Activated T-cell treated with anti-CD3 and anti-CD28 coated beads, Interleukin-2, amount 50 U/mL, for 72 hours (primary cell): ENCODE results near the gene SETBP1. TPM values are rescaled to one million over a fixed set of nuclear protein-coding genes. Genes with fewer than 3 reads are reported as not detected.

ENCODE experiments used
- ATAC-seq, 2 donors: fragments of 150-1000 bp; cut with Tn5 transposase; replicated peaks in 1 of 2; 2 replicates each; pipeline ENCODE4 v1.10.0; 2021; ENCODE audit warnings: moderate library complexity in 2 of 2, mild to moderate bottlenecking in 1 of 2
- DNase-seq, 2 donors: peaks; one replicate each; pipeline ENCODE4 v3.0.0; 2021 to 2022; ENCODE audit warnings: mixed read lengths in 1 of 2
- H3K27ac Mint-ChIP-seq: one replicate; pipeline ENCODE4 v1.8.0; 2022; ENCODE audit warnings: mild to moderate bottlenecking, moderate library complexity, mixed read lengths
- H3K27me3 Mint-ChIP-seq: one replicate; pipeline ENCODE4 v1.8.0; 2022; ENCODE audit warnings: low read depth, mixed read lengths
- H3K36me3 Mint-ChIP-seq, 2 donors: one replicate each; pipeline ENCODE4 v1.8.0; 2022; ENCODE audit warnings: mixed read lengths in 2 of 2, mild to moderate bottlenecking in 1 of 2; ENCODE audit not compliant: insufficient read depth in 2 of 2
- H3K4me1 Mint-ChIP-seq: one replicate; pipeline ENCODE4 v1.8.0; 2022; ENCODE audit warnings: low read depth, mixed read lengths
- H3K4me3 Mint-ChIP-seq, 2 donors: one replicate each; pipeline ENCODE4 v1.8.0; 2022; ENCODE audit warnings: mild to moderate bottlenecking in 2 of 2, mixed read lengths in 2 of 2, moderate library complexity in 2 of 2
- H3K9me3 Mint-ChIP-seq, 2 donors: one replicate each; pipeline ENCODE4 v1.8.0; 2022; ENCODE audit warnings: mixed read lengths in 2 of 2
- total RNA-seq, 2 donors: library from RNA; stranded (reverse); gene quantifications; one replicate each; pipeline ENCODE4 v1.2.3, GENCODE V29; 2022

The SETBP1 gene
- total RNA-seq, 2 donors from 2014 or later: 3.8 to 13.8 TPM

DNA sequence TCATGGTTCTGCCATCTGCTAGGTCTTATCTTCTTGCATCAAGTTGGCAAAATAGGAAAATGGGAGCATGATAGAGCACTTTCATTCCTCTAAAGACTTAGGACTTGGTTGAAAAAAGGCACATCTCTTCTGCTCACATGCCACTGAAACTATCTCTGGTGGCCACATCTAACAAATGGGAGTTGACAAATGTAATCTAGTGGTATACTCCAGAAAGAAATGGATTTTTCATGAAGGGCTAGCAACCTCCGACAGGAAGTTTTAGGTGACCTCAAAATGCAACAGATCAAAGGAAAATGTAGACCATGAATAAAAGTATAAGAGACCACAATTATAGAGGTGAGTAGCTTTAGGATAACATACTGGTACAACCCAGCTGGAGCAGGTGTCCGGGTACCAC, 224.1 kb downstream of the SETBP1 start:
- peaks cover 21% of the 10 kb centered on the region for H3K4me1 Mint-ChIP-seq
- peaks cover 1 to 3% of the 10 kb centered on the region in 2 donors for H3K9me3 Mint-ChIP-seq
- ATAC-seq (no peak), DNase-seq (no peak)
- peaks cover 22% of the 10 kb centered on the region for H3K27me3 Mint-ChIP-seq
- H3K27ac Mint-ChIP-seq: no peak overlapping the region
- H3K36me3 Mint-ChIP-seq: peaks cover 0 to 3% of the 10 kb centered on the region in 2 donors
- no peak overlapping the region for H3K4me3 Mint-ChIP-seq

DNA sequence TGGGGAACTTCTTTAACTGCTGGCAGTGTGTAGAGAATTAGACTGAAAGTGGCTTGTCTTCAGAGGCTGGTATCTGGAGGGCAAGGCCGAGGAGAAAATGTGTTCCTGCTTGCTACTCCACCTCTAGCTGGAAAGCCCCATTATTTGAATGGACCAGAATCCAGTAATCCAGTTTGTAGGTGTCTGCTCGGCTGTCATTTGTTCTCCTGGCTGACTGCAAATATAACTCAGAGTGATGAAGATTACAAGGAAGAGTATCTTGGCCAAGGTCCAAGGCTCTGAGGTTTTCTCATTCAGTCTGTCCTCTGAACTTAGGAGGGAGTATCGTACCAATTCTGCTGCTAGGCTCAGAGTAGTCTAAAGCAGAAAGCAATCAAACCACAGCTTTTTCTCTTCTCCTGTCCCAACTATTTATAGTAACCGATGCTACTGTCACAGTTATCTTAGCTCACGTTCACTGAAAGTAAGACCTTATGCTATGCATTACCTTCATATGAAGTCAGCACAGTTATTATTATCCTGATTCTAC, 228.6 kb downstream of the SETBP1 start:
- peak in 1 of 2 donors; percentile 33 for ATAC-seq
- Mint-ChIP-seq H3K27ac (no peak overlapping the region), H3K27me3 (peaks cover 42% of the 10 kb centered on the region), H3K36me3 (peaks cover 0 to 3% of the 10 kb centered on the region in 2 donors), H3K4me1 (peaks cover 23% of the 10 kb centered on the region), H3K9me3 (peaks cover 1 to 3% of the 10 kb centered on the region in 2 donors), H3K4me3 (peak overlapping the region in 1 of 2 donors; percentile 9)
- DNase-seq: no peak

DNA sequence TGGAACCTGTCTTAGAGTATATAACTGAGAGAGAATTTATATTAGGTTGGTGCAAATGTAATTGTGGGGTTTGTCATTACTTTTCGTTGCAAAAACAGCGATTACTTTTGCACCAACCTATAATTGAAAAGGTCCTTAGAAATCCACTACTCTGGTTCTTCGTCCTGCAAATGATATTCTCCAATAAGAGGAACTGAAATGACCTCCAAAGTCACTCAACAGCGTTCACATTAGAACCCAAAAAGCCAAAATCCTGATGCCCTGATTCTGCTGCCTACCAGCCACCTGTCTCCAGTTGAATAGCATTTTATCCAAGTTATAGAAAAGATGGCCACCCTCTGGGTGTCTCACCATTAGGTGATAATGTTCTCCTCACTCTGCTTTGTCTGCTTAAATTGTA, 230.6 kb downstream of the SETBP1 start:
- DNase-seq (no peak), ATAC-seq (no peak)
- Mint-ChIP-seq H3K4me1 (peaks cover 19% of the 10 kb centered on the region), H3K27me3 (peaks cover 44% of the 10 kb centered on the region), H3K4me3 (no peak overlapping the region), H3K27ac (no peak overlapping the region), H3K36me3 (peaks cover 0 to 3% of the 10 kb centered on the region in 2 donors), H3K9me3 (peaks cover 0 to 1% of the 10 kb centered on the region in 2 donors)

DNA sequence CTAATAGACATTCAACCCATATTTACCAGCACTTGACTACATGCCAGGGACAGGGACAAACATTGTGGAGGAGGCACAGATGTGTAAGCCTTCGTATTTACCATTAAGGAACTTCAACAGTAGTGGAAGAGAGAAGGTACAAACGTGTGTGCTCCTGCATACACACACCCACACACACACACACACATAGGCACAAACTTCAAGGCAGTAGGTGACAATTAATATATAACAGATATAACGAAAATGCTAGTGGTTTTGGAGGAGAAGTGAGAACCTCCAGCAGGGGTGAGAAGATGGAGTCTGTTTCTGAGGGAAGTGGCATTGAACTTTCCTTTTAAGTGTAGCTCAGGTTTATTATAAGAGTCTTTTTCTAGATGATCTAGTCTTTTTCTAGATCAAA, 231.1 kb downstream of the SETBP1 start:
- ATAC-seq: no peak
- Mint-ChIP-seq H3K27me3 (peaks cover 49% of the 10 kb centered on the region), H3K27ac (no peak overlapping the region), H3K4me1 (peaks cover 19% of the 10 kb centered on the region), H3K9me3 (peaks cover 0 to 1% of the 10 kb centered on the region in 2 donors), H3K4me3 (no peak overlapping the region), H3K36me3 (peaks cover 0 to 3% of the 10 kb centered on the region in 2 donors)
- DNase-seq: no peak

DNA sequence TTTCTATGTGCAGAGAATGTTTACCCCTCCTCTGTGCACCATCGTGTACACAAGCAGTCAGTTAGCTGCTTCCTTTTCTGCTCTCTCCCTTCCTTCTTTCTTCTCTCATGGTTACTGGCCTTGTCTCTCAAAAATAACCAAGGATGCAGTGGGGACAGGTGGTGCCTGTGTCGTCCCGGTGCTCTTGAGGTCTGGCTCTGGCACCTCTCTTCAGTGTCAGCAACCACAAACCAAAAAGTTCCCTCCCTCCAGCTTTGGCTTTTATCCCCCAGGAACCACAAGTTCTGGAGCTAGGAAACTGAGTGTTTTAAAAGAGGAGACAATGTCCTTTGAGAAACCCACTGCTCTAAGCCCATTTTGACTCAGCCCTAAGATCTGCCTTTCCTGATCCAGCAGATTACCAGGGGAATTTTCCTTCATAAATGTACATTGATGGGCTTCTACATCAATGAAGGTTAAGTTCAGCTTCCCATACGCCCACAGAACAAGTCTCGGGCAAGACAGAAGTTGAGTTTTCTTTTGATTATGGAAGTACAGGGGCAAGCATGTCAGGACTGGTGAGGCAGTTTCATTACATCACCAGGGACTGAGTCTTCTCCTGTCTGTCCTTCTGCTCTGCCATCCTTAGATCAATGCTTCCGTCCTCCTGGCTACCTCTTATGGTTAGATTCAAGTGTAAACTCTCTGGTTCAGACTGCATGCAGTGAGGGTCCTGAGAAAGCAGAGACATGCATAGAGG, 232.2 kb downstream of the SETBP1 start:
- Mint-ChIP-seq H3K4me3 (no peak overlapping the region), H3K36me3 (peaks cover 0 to 3% of the 10 kb centered on the region in 2 donors), H3K27ac (no peak overlapping the region), H3K27me3 (peaks cover 59% of the 10 kb centered on the region), H3K9me3 (peaks cover 0 to 1% of the 10 kb centered on the region in 2 donors), H3K4me1 (peaks cover 19% of the 10 kb centered on the region)
- ATAC-seq (no peak), DNase-seq (no peak)

DNA sequence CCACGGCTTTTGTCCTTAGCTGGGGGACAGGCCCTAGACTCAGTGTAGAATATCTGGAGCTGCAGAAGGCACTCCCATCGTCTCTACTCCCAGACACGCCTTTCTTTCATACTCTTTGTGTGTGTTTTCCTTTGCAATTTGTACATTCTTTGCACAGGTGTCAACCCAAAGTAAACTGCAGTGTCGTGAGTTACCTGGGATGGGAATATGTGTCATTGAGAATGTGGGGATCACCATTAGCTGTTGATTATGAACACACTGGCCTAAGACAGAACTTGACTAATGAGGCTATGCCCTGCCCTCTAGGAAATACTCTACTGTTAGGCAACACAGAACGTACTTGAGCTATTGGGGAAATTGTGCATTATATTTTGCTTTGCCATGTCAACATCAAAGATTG, 233.3 kb downstream of the SETBP1 start:
- Mint-ChIP-seq H3K9me3 (no peaks in the 10 kb centered on the region), H3K27ac (no peak overlapping the region), H3K4me3 (no peak overlapping the region), H3K4me1 (peaks cover 15% of the 10 kb centered on the region), H3K27me3 (peaks cover 59% of the 10 kb centered on the region), H3K36me3 (no peaks in the 10 kb centered on the region)
- DNase-seq (no peak), ATAC-seq (no peak)

DNA sequence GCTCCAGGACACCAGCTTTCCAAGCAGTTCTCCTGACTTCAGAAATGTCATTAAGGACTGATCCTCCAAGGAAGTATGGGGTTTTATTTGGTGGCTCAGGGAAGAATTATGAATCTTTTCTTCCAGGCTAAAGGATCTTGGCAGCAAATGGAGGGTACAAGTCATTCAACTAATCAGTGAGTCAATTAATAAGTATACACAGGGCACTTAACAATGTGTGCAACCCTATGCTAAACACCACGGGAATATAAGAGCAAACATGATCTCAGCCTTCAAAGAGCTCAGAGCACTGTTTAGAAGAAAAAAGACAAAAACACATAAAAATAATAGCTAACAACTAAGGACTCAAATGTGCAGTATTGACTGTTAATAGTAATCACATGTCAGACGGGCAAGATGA, 234.5 kb downstream of the SETBP1 start:
- Mint-ChIP-seq H3K27me3 (peaks cover 56% of the 10 kb centered on the region), H3K27ac (no peak overlapping the region), H3K36me3 (no peaks in the 10 kb centered on the region), H3K9me3 (no peaks in the 10 kb centered on the region), H3K4me1 (peaks cover 6% of the 10 kb centered on the region), H3K4me3 (no peak overlapping the region)
- DNase-seq (no peak), ATAC-seq (no peak)

DNA sequence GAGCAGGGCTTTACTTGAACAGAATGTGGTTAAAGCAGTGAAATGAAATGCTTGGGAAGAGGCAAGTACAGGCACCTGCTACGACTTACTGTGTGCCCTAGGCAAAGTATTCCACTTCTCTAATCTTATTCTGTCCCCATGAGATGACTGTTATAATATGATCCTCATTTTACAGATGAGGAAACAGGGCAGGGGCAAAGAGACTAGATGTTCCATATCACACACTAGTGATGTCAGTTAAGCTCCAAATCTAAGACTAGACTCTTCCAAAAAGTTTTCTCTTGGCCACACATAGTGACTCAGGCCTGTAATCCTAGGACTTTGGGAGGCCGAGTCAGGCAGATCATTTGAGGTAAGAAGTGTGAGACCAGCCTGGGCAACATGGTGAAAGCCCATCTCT, 235.0 kb downstream of the SETBP1 start:
- Mint-ChIP-seq H3K36me3 (no peaks in the 10 kb centered on the region), H3K27ac (no peak overlapping the region), H3K4me1 (peaks cover 6% of the 10 kb centered on the region), H3K27me3 (peaks cover 52% of the 10 kb centered on the region), H3K4me3 (no peak overlapping the region), H3K9me3 (no peaks in the 10 kb centered on the region)
- ATAC-seq (no peak), DNase-seq (no peak)

DNA sequence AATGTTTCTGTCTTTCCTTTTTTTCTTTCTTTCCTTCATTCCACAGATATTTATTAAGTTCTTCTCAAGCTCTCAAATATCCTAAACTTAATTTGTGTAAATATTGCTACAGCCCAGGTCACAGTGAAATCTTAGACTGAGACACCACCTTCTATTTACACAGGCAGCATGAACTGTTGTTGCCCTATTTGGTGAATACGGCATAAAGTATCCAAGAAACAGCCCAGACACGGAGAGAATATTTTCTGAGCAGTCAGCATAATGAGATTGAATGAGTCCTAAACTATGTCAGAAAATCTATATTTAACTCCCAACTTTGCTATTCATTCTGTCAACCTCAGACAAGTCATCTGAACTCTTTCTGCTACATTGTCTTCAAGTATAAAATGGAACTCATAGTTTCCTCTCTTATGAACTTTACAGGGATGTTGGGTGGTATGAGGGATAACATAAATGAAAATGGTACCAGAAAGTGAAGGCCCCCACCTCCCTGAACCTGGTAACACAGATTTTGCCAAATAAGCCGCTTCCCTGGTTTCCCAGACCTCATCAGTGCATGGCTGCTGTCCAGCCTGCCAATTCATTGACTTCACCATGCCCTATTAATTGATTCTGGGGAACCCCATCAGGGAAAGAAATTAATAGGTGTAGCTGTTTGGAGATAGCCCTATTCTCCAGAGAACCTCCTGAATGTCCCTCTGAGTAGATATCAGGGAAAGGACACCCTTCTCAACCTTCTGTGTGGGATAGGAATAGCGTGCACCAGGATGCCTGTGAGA, 235.9 kb downstream of the SETBP1 start:
- Mint-ChIP-seq H3K4me3 (no peak overlapping the region), H3K27ac (no peak overlapping the region), H3K4me1 (peaks cover 2% of the 10 kb centered on the region), H3K27me3 (peaks cover 47% of the 10 kb centered on the region), H3K9me3 (no peaks in the 10 kb centered on the region), H3K36me3 (no peaks in the 10 kb centered on the region)
- DNase-seq (no peak), ATAC-seq (no peak)

DNA sequence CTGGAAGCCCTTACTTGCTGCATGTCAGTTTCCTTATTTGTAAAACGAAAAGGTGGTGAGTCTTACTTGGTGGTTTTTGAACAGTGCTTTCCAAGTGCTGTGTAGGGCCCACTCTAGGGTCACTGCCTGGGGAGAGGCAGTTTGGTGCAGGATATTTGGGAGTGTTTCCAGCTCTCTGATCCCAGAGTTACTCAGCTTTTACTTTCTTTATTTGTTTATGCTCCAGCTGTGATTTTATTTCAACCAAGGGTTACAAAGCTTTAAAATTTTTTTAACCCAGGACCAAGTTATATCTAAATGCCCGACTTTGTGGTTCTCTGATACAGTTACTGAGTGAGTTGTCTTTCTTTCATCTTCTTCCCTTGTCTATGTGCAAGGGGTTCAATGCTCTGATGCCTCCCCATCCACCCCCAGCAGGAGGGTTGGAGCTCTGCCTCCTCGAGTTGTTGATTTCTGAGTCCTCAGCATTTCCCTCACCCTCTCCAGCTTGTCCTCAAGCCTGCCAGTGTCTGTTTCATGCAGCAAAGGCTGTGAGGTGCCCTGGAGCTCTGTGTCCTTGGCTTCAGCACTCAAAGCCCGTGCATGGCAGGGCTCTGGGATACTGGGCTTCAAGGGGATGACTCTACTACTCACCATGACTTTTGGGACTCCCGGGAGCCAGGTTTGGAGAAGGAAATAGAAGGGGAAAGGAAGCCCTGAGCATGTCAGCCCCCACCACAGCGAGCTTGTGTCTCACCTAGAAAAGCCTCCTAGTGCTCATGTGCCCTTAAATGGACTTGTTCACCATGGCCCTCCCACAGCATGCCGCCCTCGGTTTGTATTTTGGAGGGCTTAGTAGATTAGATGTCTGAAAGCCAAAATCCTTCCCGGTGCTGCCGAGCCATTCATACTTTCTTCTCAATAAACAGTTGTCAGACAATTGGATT, 236.8 kb downstream of the SETBP1 start:
- Mint-ChIP-seq H3K36me3 (no peaks in the 10 kb centered on the region), H3K9me3 (no peaks in the 10 kb centered on the region), H3K4me1 (no peaks in the 10 kb centered on the region), H3K27ac (no peak overlapping the region), H3K4me3 (no peak overlapping the region), H3K27me3 (peaks cover 40% of the 10 kb centered on the region)
- no peak for ATAC-seq
- DNase-seq: no peak

DNA sequence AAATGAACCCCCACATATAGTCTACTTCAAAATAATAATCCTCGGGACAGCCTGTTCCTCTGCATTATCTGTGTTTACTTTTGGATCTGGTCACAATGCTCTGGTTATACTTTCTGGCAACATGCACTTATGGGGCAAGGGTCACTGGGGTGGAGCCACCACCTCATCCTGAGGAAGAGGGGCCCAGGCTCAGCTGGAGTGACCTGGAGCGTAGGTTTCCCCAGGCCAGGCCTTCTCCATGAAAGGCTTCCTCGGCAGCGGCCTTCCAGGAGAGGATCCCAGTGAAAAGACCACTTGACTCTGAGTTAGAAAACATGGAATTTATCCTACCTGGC, 237.4 kb downstream of the SETBP1 start:
- Mint-ChIP-seq H3K4me3 (no peak overlapping the region), H3K27ac (no peak overlapping the region), H3K36me3 (no peaks in the 10 kb centered on the region), H3K4me1 (no peaks in the 10 kb centered on the region), H3K9me3 (no peaks in the 10 kb centered on the region), H3K27me3 (peaks cover 34% of the 10 kb centered on the region)
- no peak for DNase-seq
- ATAC-seq: no peak

DNA sequence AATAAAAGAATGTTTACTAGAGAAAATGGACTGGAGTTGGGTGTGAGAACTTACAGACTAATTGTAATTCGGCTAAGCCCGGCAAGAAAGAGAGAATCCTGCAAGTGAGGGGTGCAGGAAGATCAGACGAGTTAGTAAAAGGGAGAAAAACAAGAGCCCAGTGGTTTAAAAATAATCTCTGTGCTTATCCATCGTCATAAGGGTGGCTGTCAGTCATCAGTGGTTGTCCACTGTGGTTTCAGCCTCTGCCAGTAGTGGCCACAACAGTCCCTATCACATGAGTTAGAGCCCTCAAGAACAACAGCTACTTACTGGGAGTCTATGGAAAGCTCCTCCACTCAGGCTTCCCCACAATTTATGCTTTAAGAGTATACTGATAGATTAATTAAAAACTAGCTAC, 239.8 kb downstream of the SETBP1 start:
- Mint-ChIP-seq H3K4me1 (no peaks in the 10 kb centered on the region), H3K9me3 (no peaks in the 10 kb centered on the region), H3K27me3 (peaks cover 18% of the 10 kb centered on the region), H3K4me3 (no peak overlapping the region), H3K36me3 (no peaks in the 10 kb centered on the region), H3K27ac (no peak overlapping the region)
- DNase-seq: no peak
- ATAC-seq: no peak

DNA sequence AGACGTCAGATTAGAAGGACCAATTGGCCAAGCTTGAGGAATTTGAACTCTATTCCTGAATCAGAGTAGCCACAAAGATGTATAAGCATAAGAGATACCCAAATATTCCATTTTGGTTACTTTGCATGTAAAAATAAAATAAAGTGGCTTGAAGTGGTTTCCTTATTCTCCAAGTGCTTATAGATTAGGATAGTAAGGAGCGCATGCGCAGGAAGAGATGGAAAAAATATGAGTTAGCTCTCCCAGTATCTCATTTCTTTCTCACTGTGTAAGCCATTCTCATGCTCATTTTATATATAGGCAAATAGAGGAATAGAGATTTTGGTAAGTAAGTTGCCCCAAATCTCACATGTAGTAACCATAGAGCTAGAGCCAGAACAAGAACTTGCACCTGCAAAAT, 241.3 kb downstream of the SETBP1 start:
- H3K9me3 Mint-ChIP-seq: no peaks in the 10 kb centered on the region
- peaks cover 8% of the 10 kb centered on the region for H3K27me3 Mint-ChIP-seq
- ATAC-seq (no peak), DNase-seq (no peak)
- no peaks in the 10 kb centered on the region for H3K4me1 Mint-ChIP-seq
- H3K27ac Mint-ChIP-seq: no peak overlapping the region
- H3K4me3 Mint-ChIP-seq: no peak overlapping the region
- no peaks in the 10 kb centered on the region for H3K36me3 Mint-ChIP-seq
